Activated CD4-positive, alpha-beta T cell treated with anti-CD3 and anti-CD28 coated beads, Interleukin-2, amount 50 U/mL, for 24 hours (primary cell): ENCODE data around the gene ODF4.

Experiments used
- DNase-seq, 2 donors: peaks; one replicate each; pipeline ENCODE4 v3.0.0-alpha.2; 2020; ENCODE audit warnings: low read depth in 1 of 2, low spot score in 1 of 2

Gene ODF4, protein sequence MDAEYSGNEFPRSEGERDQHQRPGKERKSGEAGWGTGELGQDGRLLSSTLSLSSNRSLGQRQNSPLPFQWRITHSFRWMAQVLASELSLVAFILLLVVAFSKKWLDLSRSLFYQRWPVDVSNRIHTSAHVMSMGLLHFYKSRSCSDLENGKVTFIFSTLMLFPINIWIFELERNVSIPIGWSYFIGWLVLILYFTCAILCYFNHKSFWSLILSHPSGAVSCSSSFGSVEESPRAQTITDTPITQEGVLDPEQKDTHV

DNA sequence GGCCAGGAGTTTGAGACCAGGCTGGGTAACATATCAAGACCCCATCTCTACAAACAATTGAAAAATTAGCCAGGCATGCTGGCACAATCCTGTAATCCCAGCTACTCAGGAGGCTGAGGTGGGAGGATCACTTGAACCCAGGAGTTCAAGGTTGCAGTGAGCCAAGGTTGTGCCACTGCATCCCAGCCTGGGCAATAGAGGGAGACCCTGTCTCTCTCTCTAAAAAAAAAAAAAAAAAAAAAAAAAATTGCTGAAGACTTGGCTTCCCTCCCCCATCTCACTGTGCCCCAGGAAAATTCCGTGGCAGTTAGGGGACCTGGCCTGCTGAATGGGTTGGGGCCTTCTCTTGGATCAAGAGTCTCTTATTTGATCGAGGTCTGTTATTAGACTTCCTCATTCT, at the start of gene ODF4:
Gene ODF4 (plus strand): TSS at position 301 of the 400 bp plus-strand sequence. CDS start 212 bp downstream, outside the sequence.
- no peak for DNase-seq

DNA sequence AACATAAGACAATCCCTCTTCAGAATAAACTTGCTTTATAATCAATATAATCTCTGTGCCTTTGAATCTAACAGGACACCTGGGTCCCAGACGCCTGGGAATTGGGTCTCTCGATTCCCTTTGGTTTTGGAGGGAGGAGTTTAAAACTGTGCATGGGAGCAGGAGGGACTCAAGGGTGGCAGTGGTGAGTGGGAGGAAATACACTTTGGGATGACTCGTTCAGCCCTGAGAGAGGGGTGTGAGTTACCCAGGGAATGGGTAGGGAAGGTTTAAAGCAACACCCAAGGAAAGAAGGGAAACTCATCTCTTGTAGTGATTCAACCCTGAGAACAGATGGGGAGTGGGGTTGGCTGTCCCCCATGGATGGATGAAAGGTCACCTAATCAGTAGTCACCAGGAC, 49.6 kb upstream of the ODF4 start:
- DNase-seq: no peak

DNA sequence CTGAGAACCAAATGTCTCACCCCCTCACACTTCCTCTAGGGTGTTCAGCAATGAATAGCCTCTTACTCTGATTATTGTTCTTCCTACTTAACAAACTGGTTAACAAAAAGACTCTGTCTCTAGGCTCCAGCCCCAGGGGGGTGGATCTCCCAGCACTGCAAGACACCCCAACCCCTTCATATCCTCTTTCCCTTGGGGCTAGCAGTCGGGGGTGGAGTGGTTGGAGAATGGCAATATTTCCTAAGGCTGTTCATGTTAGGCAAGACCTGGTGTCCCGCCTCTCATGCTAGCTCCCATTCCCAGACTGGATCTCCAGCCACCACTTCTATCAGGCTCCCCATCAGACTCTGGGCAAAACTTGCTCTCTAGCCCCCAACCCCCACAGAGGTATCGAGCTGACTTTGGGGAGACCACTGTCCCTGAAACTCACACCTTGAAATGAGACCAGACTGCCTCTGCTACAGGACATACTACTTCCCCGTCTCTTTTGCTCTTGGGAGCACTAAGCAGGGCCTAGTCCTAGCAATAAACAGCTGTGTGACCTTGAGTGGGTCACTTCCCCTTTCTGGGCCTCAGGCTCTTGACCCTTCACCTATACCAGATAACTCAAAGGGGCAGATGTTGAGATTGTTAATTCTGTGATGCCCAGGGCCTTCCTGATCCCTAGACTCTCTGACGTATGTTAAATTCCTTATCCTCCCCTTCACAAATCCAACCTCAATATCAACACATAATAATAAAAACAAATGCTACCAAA, 46.8 kb upstream of the ODF4 start:
- DNase-seq: no peak

DNA sequence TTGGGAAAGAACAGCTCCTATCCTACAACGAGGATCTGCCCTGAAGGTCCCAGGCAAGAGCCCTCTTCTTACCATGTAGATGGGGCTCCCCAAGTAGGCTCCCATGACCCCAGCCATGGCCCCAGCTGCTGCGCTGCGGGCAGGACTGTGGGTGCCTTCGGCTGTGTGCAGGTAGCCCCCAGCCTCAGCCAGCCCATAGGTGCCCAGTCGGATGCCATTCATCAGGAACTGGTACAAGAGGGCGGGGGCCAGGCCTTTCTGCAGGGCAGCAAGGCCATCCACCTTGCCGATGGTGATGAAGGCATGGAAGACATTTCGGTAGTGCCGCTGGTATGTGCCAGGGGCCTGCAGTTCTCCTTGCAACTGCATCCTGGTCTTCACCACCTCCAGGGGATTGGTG, 45.3 kb upstream of the ODF4 start:
- no peak for DNase-seq

DNA sequence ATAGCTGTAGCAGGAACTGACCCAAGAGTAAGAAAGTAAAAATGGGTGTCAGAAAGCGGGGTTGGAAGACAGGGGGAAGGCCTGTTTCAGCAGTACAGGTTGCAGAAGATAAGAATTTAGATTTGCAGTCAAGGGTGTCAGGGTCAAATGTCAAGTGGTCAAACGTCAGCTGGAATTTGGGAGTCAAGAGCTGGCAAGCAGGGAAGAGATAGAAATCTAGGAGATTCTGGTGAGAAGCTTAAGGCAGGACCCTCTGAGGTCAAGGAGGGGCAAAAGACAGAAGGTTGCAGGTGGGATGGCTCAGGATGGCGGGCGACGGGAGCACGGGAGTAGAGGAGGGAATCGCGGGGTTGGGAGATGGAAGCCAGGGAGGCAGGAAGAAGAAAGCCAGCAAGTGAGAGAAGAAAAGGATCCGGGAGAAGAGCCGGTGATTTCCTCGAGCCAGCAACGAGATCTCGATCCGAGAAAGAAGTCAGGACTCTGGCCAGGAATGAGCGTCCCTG, 44.8 kb upstream of the ODF4 start:
- no peak for DNase-seq

DNA sequence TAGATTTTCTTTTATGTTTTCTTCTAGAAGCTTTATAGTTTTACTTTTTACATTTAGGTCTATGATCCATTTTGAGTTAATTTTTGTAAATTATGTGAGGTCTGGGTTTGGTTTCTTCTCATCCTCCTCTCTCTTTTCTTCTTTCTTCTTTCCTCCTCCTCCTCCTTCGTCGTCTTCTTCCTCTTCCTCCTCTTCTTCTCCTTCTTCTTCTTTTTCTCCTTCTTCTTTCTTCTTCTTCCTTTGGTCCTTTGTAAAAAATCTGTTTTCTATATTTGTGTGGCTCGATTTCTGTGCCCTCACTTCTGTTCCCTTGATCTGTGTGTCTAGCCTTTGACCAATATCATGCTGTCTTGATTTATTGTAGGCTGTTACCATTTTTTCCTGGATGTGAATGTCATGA, 39.4 kb upstream of the ODF4 start:
- DNase-seq: no peak

DNA sequence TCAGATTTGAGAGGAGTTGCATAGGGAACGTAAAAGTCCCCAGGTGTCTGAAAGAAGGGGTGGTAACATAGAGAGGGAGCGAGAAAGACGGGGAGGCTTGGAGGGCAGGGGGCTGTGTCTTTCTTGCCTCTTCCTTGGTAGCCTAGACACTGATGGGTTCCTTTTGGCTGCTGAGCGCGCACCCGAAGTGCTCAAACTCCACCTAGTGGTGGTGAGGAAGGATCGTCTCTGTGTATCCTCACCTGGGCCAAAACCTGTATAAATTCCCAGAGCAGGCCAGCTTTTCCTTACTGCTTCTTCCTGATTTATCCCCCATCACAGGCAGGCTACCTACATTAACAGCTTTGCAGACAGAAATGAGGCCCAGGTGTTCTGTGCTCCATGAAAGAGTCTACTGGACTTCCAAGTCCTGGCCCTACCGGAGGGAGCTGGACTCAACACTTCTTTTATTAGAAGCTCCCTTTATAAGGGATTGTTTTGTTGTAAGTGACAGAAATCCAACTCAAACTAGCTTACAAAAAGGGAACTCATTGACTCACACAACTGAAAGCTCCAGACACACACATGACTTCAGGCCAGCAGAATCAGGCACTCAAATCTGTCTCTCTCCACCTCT, 38.9 kb upstream of the ODF4 start:
- DNase-seq: peak; percentile 31 to 48

DNA sequence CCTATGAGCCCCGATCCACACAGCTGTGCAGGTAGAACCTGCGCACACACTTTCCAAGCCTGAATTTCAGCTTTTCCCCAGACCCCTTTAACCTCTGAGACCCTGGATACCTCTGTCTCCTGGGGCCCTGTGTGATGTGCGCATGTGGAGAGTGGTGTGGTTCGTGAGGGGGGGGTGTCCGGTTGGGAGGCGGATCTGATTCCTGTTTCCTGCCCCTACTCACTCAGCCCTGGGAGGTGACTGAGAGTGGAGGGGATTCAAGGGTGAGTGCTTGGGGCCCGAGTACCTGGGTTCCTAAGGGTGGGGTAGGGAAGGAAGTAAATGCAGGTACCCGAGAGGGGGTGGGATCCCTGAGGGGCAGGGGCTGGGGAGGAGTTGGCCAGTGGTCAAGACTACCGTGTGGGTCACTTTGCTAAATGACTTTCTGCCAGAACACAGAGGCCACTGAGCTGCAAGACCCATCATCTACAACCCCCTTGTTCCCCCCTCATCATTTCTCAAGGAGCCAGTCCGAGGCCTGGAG, 29.0 kb upstream of the ODF4 start:
- DNase-seq: no peak

DNA sequence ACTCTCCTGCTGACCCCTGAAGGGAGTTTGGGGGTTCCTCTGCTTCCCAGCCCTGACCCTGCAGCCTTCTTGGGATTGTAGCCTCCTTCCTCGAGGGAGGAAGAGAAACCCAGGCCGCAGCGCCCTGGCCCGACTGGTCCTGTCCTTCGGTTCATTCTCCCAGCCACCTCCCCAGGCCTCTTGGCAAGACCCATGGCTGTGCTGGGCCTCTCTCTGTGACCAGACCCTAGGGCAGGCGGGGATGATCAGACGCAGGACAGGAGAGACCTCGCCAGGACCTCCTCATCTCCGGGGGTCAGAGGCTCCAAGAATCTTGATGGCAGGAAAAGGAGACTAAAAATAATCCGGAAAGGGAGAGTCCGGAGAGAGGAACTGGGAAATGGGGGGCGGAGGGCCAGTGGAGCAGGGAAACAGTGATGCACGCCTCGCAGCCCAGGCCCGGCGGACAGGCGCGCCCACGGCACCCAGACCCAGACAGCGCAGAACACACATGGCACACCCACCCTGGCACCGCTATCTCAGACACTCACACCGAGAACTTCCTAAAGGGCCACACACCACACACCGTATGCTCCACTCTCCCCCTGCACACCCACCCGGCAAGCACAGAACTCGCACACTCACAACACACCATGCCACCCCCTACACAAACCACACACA, 28.4 kb upstream of the ODF4 start:
- no peak for DNase-seq

DNA sequence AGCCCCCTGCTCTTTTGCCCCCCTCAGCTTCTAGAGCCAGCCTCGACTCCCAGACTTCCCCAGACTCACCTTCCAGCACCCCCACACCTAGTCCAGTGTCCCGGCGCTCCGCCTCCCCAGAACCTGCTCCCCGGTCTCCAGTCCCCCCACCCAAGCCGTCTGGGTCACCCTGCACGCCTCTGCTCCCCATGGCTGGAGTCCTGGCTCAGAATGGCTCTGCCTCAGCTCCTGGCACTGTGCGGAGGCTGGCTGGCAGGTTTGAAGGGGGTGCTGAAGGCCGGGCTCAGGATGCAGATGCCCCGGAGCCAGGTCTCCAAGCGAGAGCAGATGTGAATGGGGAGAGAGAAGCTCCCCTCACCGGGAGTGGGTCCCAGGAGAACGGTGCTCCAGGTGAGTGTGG, 27.4 kb upstream of the ODF4 start:
- DNase-seq: no peak

DNA sequence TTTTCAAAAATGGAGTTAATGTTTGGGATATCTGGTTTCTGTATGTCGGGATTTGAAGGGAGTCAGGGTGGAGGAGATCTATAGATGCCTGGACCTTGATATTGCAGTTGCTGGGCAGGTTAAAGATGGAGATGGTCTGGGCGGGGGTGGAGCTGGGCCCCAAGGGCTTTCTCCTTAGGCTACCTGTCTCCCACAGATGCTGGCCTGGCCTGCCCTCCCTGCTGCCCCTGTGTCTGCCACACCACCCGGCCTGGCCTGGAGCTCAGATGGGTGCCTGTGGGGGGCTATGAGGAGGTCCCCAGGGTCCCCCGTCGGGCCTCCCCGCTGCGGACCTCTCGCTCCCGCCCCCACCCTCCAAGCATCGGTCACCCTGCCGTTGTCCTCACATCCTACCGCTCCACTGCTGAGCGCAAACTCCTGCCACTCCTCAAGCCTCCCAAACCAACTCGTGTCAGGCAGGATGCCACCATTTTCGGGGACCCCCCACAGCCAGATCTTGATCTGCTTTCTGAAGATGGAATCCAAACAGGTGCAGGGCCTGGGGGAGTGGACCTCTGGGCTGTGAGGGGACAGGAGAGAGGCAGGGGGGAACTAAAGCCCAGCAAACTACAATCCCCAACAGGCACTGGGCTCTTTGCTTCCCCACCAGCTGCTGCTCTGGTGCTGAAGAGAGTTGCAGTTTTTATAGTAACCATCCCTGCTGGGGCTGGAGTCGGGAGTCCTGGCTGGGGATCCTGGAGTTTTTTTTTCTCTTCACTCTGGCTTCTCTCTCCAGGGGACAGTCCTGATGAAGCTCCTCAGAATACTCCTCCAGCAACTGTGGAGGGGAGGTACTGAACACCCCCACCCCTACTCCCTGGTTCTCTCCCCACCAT, 26.7 kb upstream of the ODF4 start:
- DNase-seq: no peak

DNA sequence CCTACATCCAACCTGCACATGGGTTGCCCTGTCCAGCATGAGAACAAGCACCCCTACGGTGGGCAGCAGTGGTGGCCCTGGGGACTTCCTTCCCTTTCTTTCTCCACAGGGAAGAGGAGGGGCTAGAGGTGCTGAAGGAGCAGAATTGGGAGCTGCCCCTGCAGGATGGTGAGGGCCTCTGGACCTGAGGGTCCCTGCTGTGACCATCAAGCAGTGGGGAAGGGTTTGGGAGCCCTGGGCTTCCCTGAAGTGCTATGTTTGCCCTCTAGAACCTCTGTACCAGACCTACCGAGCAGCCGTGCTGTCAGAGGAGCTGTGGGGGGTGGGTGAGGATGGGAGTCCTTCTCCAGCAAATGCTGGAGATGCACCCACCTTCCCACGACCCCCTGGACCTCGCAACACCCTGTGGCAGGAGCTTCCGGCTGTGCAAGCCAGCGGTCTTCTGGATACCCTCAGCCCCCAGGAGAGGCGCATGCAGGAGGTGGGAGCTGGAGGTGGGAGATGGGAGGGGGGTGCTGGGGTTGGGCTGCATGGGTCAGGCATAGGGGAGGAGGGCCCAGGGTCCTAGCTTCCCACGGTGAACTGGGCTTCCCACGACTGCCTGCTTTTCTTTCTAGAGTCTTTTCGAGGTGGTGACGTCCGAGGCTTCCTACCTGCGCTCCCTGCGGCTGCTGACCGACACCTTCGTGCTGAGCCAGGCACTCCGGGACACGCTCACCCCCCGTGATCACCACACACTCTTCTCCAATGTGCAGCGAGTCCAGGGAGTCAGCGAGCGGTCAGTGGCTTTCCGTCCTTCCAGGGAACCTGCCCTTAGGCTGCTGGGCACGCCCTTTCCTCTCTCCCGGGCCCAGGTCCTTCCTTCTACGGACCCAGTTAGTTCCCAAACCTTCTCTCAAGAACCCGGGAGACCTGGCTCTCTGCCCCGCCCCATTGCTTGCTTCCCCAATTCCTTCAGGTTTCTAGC, 24.6 kb upstream of the ODF4 start:
- no peak for DNase-seq

DNA sequence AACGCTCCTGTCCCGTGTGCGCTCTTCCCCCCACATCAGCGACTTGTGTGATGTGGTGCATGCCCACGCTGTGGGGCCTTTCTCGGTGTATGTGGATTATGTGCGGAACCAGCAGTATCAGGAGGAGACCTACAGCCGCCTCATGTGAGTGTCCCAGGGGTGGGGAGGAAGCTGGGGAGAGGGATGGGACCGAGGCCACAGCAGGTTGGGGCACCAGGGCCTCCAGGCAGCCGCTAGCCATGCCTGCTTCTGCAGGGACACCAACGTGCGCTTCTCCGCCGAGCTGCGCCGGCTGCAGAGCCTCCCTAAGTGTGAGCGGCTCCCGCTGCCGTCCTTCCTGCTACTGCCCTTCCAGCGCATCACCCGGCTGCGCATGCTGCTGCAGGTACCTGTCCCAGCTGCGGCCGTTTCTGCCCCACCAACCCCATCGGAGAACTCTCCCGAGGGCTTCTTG, 23.8 kb upstream of the ODF4 start:
- no peak for DNase-seq

DNA sequence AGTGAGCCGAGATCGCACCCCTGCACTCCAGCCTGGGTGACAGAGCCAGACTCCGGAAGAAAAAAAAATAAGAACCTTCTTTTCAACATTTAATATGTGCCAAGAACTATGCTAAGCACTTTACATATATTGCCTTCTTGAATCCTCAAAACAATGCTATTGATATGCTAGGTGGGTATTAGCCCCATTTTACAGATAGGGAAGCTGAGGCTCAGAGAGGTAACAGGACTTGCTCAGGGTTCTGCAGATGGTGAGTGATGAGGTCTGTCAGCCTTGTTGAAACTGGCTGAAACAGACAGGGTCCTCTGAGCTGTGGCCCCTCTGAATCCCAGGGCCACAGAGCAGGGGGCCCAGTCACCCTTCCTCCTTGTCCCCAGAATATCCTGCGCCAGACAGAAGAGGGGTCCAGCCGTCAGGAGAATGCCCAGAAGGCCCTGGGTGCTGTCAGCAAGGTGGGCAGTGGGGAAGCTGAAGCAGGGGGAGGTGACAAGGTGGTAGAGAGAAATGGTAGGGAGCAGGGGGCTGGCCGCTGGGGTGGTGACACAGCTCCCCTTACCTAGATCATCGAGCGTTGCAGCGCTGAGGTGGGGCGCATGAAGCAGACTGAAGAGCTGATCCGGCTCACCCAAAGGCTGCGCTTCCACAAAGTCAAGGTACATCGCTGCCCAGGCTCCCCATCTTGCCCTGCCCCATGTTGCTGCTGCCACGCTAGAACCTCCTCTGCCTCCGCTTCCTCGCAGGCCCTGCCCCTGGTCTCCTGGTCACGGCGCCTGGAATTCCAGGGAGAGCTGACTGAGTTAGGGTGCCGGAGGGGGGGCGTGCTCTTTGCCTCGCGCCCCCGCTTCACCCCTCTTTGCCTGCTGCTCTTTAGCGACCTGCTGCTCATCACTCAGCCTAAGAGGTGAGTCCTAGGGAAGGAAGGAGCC, 21.4 kb upstream of the ODF4 start:
- no peak for DNase-seq

DNA sequence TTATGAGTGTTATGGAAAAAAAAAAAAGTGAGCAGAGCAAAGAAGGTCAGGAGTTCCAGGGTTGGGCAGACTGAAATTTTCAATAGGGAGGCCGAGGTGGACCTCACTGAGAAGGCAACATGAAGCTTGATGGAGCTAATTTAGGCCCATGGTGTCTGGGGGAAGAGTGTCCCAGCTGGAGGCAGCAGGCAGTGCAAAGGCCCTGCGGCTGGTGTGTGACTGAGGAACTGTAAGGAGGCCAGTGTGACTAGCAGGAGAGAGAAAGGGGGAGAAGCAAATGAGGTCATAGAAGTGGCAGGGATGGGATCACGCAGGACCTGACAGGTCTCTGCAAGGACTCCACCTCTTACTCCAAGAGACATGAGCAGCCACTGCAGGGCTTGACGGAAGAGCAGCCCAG, 19.4 kb upstream of the ODF4 start:
- no peak for DNase-seq

DNA sequence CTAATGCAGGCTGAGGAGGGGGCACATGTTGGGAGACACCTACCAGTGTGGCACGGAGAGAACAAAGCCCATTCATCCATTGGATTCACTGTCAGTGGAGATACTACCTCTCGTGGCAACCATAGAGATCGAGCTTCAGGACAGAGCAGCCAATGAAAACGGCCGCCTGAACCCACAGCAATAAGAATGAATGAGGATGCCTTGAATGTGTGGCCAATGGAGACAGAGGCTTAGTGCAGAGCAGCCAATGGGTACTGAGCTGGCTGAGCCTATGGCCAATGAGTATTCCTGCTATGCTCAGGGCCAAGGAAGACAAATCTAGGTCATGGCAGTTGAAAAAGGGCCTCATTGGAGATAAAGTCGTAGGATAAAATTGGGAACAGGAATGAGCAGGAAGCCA, 18.6 kb upstream of the ODF4 start:
- DNase-seq: no peak

DNA sequence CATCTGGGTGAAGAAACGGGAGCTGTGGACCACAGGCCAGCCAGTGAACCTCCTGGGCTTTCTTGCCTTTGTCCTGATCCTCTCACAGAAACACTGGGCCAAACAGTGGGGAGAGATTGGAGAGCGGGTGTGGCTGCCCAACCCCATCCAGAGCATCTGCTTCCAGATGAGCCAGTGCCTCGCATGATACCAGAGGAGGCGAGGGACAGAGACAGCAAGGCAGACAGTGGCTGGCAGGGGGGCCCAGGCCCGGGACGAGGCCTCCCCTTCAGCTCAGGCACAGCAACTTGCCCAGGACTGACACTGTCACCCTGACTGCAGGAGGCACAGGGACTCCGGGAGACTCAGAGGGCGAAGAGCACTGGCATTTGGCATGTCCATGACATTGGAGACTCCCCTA, 17.6 kb upstream of the ODF4 start:
- DNase-seq: no peak

DNA sequence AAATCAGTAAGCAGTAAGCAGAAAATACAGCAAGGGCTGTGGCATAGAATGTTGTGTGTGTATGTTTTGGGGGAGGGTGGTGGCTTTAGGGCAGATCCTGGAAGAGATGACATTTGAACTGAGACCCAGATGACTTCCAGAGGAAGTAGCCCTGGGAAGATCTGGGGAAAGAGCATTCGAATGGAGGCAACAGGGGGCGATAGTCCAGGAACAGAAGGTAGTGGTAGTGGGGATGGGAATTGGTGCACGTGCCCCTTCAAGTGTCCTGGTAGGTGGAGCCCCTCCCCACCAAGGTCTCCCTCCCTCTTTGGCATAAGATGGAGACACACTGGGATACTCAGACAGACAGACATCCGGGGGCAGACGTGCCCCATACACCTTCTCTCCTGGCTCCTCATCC, 15.5 kb upstream of the ODF4 start:
- DNase-seq: no peak
